ENCODE results near the gene TAC3. TPM values are rescaled to one million over a fixed set of nuclear protein-coding genes. Genes with fewer than 3 reads are reported as not detected.

The TAC3 gene
- total and polyA plus RNA-seq, 2 donors from 2014 or later: not detected

DNA sequence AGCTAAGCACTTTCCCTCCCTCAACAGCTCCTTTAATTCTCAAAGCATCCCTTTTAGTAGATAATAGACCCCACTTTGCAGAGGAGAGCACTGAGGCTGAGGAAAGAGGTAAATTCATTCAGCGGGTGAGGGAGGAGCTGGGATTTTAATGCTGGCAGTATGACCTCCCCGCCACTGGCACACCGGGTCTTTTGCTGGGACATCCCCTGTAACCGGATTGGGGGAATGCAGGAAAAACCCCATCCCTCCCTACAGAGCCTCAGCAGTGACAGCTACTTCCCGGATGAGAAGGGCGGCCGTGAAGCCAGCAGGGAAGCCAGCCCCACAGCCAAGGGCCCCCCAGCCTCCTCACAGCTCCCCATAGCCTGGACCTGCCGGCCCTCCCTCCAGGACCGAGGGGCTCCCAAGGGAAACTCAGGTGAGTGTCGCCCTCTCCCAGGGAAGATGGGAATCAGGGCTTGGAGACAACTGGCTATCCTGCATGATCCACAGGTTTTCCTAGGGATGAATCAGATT lies 22.0 kb downstream of the TAC3 start:
- Histone ChIP-seq H3K4me3 (ENCODE audit: low read length in 3 of 3) (no peak overlapping the region), H3K9ac (ENCODE audit: low read length in 3 of 3) (no peak overlapping the region), H3K4me1 (ENCODE audit: control insufficient read depth in 2 of 3, insufficient read depth in 2 of 3, low read depth in 1 of 3, low read length in 3 of 3) (peaks cover 0 to 9% (median 9%) of the 10 kb centered on the region in 3 donors), H3K9me3 (ENCODE audit: control insufficient read depth in 2 of 3, insufficient read depth in 1 of 3, low read length in 3 of 3) (no peaks in the 10 kb centered on the region), H3K36me3 (ENCODE audit: control insufficient read depth in 2 of 3, insufficient read depth in 3 of 3, low read length in 3 of 3) (peaks cover 0 to 2% (median 0%) of the 10 kb centered on the region in 3 donors), H3K27me3 (ENCODE audit: control insufficient read depth, insufficient read depth, low read length) (no peaks in the 10 kb centered on the region), H3K27ac (ENCODE audit: low read depth in 2 of 2, low read length in 2 of 2) (peak overlapping the region in 1 of 2 donors; percentile 5)
- intact Hi-C loops (cut with DNase I): loop anchor here (10.0 kb wide), 1 partner anchor 229 kb away; the partner anchor contains the start of gene HSD17B6
- DNase-seq: no peak
- TF ChIP-seq, protein P1, sequence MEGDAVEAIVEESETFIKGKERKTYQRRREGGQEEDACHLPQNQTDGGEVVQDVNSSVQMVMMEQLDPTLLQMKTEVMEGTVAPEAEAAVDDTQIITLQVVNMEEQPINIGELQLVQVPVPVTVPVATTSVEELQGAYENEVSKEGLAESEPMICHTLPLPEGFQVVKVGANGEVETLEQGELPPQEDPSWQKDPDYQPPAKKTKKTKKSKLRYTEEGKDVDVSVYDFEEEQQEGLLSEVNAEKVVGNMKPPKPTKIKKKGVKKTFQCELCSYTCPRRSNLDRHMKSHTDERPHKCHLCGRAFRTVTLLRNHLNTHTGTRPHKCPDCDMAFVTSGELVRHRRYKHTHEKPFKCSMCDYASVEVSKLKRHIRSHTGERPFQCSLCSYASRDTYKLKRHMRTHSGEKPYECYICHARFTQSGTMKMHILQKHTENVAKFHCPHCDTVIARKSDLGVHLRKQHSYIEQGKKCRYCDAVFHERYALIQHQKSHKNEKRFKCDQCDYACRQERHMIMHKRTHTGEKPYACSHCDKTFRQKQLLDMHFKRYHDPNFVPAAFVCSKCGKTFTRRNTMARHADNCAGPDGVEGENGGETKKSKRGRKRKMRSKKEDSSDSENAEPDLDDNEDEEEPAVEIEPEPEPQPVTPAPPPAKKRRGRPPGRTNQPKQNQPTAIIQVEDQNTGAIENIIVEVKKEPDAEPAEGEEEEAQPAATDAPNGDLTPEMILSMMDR (IDR thresholded peaks at IDR 0.05; ENCODE audit: borderline replicate concordance, extremely low read depth, insufficient read depth): no peak
- FAIRE-seq: no peak

DNA sequence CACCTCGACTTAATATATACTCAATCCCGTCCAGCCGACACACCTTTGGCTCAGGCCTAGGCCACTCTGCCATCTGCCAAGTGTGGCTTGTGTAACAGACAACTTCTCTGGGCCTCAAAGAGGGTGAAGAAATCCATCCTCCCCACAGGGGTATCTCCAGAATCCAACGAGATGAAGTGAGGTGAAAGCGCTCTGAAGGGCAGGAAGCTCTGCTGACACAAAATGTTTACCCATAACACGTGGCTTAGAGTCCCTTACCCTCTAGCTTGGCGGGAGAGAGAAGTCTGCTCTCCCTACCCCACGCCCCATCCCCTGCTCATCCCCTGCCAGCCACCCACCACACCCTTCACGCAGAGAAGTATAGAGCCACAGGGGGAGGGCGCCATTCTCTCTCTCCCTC lies 23.0 kb downstream of the TAC3 start:
- FAIRE-seq (no peak), DNase-seq (no peak)
- intact Hi-C loops (cut with DNase I): loop anchor here (10.0 kb wide), 1 partner anchor 229 kb away; the partner anchor contains the start of gene HSD17B6
- H3K4me3 ChIP-seq (ENCODE audit: low read length in 3 of 3): no peak overlapping the region
- peaks cover 0 to 9% (median 9%) of the 10 kb centered on the region in 3 donors for H3K4me1 ChIP-seq (ENCODE audit: control insufficient read depth in 2 of 3, insufficient read depth in 2 of 3, low read depth in 1 of 3, low read length in 3 of 3)
- no peaks in the 10 kb centered on the region for H3K9me3 ChIP-seq (ENCODE audit: control insufficient read depth in 2 of 3, insufficient read depth in 1 of 3, low read length in 3 of 3)
- no peaks in the 10 kb centered on the region for H3K27me3 ChIP-seq (ENCODE audit: control insufficient read depth, insufficient read depth, low read length)
- TF ChIP-seq, protein P1 (IDR thresholded peaks at IDR 0.05; ENCODE audit: borderline replicate concordance, extremely low read depth, insufficient read depth): no peak
- no peak overlapping the region for H3K9ac ChIP-seq (ENCODE audit: low read length in 3 of 3)
- peaks cover 0 to 2% (median 0%) of the 10 kb centered on the region in 3 donors for H3K36me3 ChIP-seq (ENCODE audit: control insufficient read depth in 2 of 3, insufficient read depth in 3 of 3, low read length in 3 of 3)
- no peak overlapping the region for H3K27ac ChIP-seq (ENCODE audit: low read depth in 2 of 2, low read length in 2 of 2)

DNA sequence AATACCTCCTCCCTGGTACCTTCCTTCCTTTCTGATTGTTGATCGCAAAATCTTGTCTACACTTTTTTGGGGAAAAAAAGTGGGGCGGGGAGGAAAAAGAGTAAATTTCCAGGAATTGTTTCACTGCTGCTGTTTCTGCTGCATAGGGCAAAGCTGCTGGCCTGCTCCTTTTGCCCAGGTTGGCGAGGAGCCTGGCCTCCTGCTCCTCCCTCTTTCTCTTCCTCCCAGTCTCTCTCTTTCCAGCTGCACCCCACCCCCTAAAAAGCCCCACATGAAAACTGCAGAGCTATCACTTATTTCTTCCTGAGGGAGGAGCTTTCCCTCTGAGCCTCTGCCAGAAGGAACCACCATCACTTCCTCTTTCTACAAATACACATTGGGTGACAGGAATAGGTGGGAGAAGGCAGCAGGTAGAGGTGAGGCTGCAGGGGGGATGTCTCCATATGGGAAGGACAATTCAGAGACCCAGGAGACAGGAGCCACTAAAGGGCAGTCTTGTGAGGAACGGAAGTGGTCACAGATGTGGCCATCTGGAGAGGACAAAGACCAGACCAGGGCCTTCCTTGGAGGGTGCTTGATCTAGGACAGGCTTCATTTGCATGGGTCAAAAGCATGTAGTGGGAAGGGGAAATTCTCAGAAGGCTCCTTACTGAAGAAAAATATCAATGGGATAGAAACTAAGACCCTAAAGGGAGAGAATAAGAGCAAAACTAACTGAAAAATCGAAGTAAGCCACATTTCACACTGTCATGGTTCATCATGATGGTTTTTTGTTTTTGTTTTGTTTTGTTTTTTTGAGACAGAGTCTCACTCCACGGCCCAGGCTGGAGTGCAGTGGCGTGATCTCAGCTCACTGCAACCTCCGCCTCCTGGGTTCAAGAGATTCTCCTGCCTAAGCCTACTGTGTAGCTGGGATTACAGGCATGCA lies 24.7 kb downstream of the TAC3 start:
- intact Hi-C loops (cut with DNase I): loop anchor here (10.0 kb wide), 1 partner anchor 227 kb away; the partner anchor contains the start of gene HSD17B6
- no peaks in the 10 kb centered on the region for H3K36me3 ChIP-seq (ENCODE audit: control insufficient read depth in 2 of 3, insufficient read depth in 3 of 3, low read length in 3 of 3)
- no peak overlapping the region for H3K9ac ChIP-seq (ENCODE audit: low read length in 3 of 3)
- FAIRE-seq: no peak
- H3K9me3 ChIP-seq (ENCODE audit: control insufficient read depth in 2 of 3, insufficient read depth in 1 of 3, low read length in 3 of 3): no peaks in the 10 kb centered on the region
- peak overlapping the region; percentile 40 to 62 for H3K27ac ChIP-seq (ENCODE audit: low read depth in 2 of 2, low read length in 2 of 2)
- peaks cover 0 to 9% (median 0%) of the 10 kb centered on the region in 3 donors for H3K4me1 ChIP-seq (ENCODE audit: control insufficient read depth in 2 of 3, insufficient read depth in 2 of 3, low read depth in 1 of 3, low read length in 3 of 3)
- no peak overlapping the region for H3K4me3 ChIP-seq (ENCODE audit: low read length in 3 of 3)
- peak in 1 of 5 donors; percentile 50 for DNase-seq
- no peaks in the 10 kb centered on the region for H3K27me3 ChIP-seq (ENCODE audit: control insufficient read depth, insufficient read depth, low read length)
- TF ChIP-seq, protein P1 (IDR thresholded peaks at IDR 0.05; ENCODE audit: borderline replicate concordance, extremely low read depth, insufficient read depth): no peak

All from kidney (tissue), 14 donors.